Measurements from ENCODE around the gene CLASP1. TPM values are rescaled to one million over a fixed set of nuclear protein-coding genes. Genes with fewer than 3 reads are reported as not detected.
"Not testable (repeated sequence)": the region's sequence is repeated elsewhere in the genome, so short reads cannot be mapped to it uniquely, and the experiment has no call there.

Gene CLASP1
- total and polyA plus RNA-seq, 7 donors = 2.4 to 117 (median 53.9) TPM

GRCh38 chr2:121611730-121612705 lies 37.2 kb downstream of the CLASP1 start:
- Histone ChIP-seq H3K27me3 (no peaks in the 10 kb centered on the region), H3K9me3 (no peaks in the 10 kb centered on the region), H3K4me1 (peaks cover 0 to 16% (median 5%) of the 10 kb centered on the region in 4 donors), H3K4me3 (no peak overlapping the region), H3K27ac (no peak overlapping the region), H3K36me3 (no peaks in the 10 kb centered on the region)
- intact Hi-C loops (cut with DNase I) = no loop called here
- TF ChIP-seq, protein P1, sequence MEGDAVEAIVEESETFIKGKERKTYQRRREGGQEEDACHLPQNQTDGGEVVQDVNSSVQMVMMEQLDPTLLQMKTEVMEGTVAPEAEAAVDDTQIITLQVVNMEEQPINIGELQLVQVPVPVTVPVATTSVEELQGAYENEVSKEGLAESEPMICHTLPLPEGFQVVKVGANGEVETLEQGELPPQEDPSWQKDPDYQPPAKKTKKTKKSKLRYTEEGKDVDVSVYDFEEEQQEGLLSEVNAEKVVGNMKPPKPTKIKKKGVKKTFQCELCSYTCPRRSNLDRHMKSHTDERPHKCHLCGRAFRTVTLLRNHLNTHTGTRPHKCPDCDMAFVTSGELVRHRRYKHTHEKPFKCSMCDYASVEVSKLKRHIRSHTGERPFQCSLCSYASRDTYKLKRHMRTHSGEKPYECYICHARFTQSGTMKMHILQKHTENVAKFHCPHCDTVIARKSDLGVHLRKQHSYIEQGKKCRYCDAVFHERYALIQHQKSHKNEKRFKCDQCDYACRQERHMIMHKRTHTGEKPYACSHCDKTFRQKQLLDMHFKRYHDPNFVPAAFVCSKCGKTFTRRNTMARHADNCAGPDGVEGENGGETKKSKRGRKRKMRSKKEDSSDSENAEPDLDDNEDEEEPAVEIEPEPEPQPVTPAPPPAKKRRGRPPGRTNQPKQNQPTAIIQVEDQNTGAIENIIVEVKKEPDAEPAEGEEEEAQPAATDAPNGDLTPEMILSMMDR (IDR thresholded peaks at IDR 0.05) = no peak
- TF ChIP-seq POLR2A (IDR thresholded peaks at IDR 0.05) (no peak), POLR2AphosphoS5 (IDR thresholded peaks at IDR 0.05) (no peak), EP300 (IDR thresholded peaks at IDR 0.05) (no peak)
- WGBS, 2 donors = 55 to 83% methylated on average over 1 of the region's 1 CpG
- DNase-seq = no peak

GRCh38 chr2:121611048-121611649 lies 38.1 kb downstream of the CLASP1 start:
- intact Hi-C loops (cut with DNase I); DNase-seq; H3K4me3 ChIP-seq; H3K9me3 ChIP-seq; H3K27me3 ChIP-seq; H3K36me3 ChIP-seq; H3K27ac ChIP-seq: not testable (repeated sequence)
- 80 to 90% methylated on average over 2 of the region's 2 CpGs for WGBS, 2 donors
- H3K4me1 ChIP-seq = peaks cover 0 to 21% (median 9%) of the 10 kb centered on the region in 4 donors

- peaks cover 0 to 27% (median 16%) of the 10 kb centered on the region in 4 donors for H3K4me1 ChIP-seq
- DNase-seq; H3K27me3 ChIP-seq; H3K4me3 ChIP-seq; H3K36me3 ChIP-seq; intact Hi-C loops (cut with DNase I); H3K9me3 ChIP-seq; H3K27ac ChIP-seq: not testable (repeated sequence)
Observed at GRCh38 chr2:121610487-121610874, 38.8 kb downstream of the CLASP1 start.

DNA sequence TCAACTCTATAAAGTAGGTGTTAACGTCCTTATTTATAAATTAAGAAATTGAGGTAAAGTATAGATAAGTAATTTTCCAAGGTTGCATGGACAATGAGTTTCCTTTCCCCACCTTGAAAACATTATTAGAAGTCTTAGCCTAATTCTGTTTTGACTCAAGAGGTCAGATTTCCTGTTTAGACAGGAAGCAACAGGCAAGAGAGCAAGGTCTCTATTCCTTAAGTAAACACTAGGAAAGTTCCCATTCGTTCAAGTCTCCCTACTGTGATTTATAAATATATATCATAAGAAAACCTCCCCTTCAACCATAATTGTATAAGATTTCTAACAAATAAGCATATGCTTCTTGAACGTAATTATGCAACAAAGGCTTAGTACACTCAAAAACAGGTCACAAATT lies 40.3 kb downstream of the CLASP1 start:
- TF ChIP-seq, protein P1 (IDR thresholded peaks at IDR 0.05) = no peak
- TF ChIP-seq EP300 (IDR thresholded peaks at IDR 0.05) (no peak), POLR2AphosphoS5 (IDR thresholded peaks at IDR 0.05) (no peak), POLR2A (IDR thresholded peaks at IDR 0.05) (no peak)
- Histone ChIP-seq H3K9me3 (no peaks in the 10 kb centered on the region), H3K36me3 (peaks cover 0 to 11% (median 0%) of the 10 kb centered on the region in 4 donors), H3K4me3 (no peak overlapping the region), H3K27me3 (no peaks in the 10 kb centered on the region), H3K4me1 (peaks cover 0 to 35% (median 20%) of the 10 kb centered on the region in 4 donors), H3K27ac (no peak overlapping the region)
- DNase-seq = no peak
- intact Hi-C loops (cut with DNase I) = no loop called here
- WGBS, 2 donors = 66 to 67% methylated on average over 3 of the region's 3 CpGs

GRCh38 chr2:121608367-121608766 lies 40.9 kb downstream of the CLASP1 start:
- intact Hi-C loops (cut with DNase I) = no loop called here
- DNase-seq = no peak
- no peaks in the 10 kb centered on the region for H3K27me3 ChIP-seq
- TF ChIP-seq, protein P1 (IDR thresholded peaks at IDR 0.05) = no peak
- TF ChIP-seq EP300 (IDR thresholded peaks at IDR 0.05) = no peak
- TF ChIP-seq POLR2AphosphoS5 (IDR thresholded peaks at IDR 0.05) = no peak
- TF ChIP-seq POLR2A (IDR thresholded peaks at IDR 0.05) = no peak
- 87 to 93% methylated on average over 4 of the region's 4 CpGs for WGBS, 2 donors
- no peak overlapping the region for H3K27ac ChIP-seq
- H3K4me1 ChIP-seq = peaks cover 0 to 35% (median 20%) of the 10 kb centered on the region in 4 donors
- H3K36me3 ChIP-seq = peaks cover 0 to 11% (median 0%) of the 10 kb centered on the region in 4 donors
- H3K9me3 ChIP-seq = no peaks in the 10 kb centered on the region
- H3K4me3 ChIP-seq = no peak overlapping the region

Measured in sigmoid colon (tissue), 7 donors.